ENCODE measurements around the gene DEFB126.
A peak's percentile ranks its signal among the peaks of the same experiment; 100 is the strongest.
"Not testable (repeated sequence)": the region's sequence is repeated elsewhere in the genome, so short reads cannot be mapped to it uniquely, and the experiment has no call there.

Gene DEFB126, protein sequence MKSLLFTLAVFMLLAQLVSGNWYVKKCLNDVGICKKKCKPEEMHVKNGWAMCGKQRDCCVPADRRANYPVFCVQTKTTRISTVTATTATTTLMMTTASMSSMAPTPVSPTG

DNA sequence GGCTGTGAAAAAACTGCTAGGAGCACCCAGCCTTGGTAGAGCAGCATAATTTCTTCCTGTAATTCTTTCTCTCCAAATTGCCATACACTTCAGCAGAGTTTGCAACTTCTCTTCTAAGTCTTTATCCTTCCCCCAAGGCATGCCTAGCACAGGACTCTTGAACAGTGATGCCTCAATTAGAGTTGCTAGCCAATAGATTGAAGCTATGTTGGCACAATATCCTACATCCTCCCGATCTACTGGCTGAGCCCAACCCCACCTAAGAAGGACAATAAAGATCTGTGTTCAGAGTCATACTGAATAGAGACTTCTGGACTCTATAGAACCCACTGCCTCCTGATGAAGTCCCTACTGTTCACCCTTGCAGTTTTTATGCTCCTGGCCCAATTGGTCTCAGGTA lies at the start of gene DEFB126:
Gene DEFB126, plus strand, starts transcription at position 301 of the 400 bp plus-strand sequence. Its CDS starts 39 bp downstream, at position 340.
- DNase-seq, result no peak

DNA sequence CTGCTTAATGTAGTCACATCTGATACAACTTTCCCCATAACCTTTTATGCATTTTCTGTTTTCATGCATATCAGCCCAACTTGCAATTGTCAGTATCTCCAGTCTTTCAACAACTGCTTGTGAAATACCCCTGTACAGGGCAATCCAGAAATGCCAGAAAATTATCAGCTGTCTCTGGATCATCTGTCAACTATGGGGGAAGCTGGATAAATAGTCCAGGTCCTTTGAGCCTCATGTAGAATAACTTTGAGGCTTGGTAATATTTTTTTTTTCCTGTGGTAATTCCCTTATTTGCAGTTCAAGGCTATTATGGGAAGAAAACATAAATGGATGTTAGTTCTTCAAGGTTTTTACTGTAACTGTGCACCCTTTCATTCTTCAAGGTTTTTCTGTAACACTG lies 48.7 kb upstream of the DEFB126 start:
- no peak for DNase-seq

DNA sequence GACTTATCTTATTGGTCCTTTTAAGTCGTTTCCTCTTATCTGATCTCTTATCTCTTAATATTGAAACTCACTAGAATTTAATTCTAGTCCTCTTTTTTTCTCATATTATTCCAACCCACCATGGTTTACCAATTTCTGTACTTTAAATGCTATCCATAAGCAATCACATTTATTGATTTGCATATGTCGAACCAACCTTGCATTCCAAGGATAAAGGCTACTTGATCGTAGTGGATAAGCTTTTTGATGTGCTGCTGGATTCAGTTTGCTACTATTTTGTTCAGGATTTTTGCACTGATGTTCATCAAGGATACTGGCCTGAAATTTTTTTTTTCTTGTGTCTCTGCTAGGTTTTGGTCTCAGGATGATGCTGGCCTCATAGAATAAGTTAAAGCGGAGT lies 47.2 kb upstream of the DEFB126 start:
- DNase-seq, result no peak

DNA sequence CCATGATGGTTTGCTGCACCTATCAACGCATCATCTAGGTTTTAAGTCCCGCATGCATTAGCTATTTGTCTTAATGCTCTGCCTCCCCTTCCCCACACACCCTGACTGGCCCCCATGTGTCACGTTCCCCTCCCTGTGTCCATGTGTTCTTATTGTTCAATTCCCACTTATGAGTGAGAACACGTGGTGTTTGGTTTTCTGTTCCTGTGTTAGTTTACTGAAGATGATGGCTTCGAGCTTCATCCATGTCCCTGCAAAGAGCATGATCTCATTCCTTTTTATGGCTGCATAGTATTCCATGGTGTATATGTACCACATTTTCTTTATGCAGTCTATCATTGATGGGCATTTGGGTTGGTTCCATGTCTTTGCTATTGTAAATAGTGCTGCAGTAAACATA lies 44.7 kb upstream of the DEFB126 start:
- DNase-seq, result not testable (repeated sequence)

DNA sequence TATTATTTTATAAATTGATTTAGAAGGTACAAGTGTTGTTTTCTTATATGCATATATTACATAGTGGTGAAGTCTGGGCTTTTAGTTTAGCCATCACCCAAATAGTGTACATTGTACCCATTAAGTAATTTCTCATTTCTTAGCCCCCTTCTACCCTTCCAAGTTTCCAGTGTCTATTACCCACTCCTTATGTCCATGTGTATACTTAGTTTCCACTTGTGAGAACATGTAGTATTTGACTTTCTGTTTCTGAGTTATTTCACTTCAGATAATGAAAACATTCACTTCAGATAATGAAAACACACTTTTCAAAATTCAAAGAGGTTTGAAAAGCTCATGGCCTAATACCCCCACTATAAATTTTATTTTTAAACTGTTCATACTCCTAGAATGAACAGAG lies 40.4 kb upstream of the DEFB126 start:
- no peak for DNase-seq

DNA sequence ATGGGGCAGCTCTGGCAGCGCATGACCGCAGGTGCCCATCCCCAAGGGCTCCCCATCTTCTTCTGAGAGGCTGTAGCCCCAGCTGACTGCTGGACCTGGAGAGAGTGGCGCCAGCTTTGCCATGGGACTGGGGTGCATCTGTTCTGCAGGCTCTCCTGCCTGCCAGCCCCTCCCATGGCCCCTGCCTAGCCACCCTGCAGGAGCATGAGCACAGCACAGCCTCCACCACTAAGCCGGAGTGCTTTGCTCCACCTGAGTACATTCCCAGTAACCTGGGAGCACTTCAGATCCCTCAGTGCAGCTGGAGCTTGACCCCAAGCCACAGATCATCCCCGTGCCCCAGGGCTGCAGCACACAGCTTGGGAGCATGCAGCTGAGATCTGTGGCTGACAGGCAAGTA lies 38.9 kb upstream of the DEFB126 start:
- no peak for DNase-seq

DNA sequence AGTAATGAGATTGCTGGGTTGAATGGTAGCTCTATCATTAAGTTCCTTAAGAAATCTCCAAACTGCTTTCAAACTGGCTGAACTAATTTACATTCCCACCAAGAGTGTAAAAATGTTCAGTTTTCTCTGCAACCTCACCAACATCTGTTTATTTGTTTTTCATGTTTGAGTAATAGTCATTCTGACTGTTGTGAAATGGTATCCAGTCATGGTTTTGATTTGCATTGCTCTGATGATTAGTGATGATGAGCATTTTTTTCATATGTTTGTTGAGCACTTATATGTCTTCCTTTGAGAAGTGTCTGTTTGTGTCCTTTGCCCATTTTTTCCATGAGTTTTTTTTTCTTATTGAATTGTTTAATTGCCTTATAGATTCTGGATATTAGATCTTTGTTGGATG lies 30.0 kb upstream of the DEFB126 start:
- DNase-seq, result no peak

DNA sequence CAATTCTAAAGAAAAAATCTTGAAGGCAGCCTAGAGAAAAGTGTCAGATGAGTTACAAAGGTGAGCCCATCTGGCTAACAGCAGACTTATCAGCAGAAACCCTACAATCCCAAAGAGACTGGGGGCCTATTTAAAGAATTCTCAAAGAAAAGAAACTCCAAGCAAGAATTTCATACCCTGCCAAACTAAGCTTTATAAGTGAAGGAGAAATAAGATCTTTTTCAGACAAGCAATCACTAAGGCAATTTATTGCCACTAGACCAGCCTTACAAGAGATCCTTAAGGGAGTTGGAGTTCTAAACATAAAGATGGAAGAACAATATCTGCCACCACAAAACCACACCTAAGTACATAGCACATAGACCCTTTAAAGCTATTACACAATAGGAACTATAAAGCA lies 24.9 kb upstream of the DEFB126 start:
- no peak for DNase-seq

DNA sequence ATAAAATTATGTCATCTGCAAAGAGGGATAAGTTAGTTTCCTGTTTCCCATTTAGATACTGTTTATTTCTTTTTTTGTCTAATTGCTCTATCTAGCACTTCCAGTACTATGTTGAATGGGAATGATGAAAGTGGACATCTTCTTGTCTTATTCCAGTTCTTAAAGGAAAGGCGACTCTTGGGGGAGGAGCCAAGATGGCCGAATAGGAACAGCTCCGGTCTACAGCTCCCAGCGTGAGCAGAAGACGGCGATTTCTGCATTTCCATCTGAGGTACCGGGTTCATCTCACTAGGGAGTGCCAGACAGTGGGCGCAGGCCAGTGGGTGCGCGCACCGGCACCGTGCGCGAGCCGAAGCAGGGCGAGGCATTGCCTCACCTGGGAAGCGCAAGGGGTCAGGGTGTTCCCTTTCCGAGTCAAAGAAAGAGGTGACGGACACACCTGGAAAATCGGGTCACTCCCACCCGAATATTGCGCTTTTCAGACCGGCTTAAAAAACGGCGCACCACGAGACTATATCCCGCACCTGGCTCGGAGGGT lies 12.5 kb upstream of the DEFB126 start:
- not testable (repeated sequence) for DNase-seq

DNA sequence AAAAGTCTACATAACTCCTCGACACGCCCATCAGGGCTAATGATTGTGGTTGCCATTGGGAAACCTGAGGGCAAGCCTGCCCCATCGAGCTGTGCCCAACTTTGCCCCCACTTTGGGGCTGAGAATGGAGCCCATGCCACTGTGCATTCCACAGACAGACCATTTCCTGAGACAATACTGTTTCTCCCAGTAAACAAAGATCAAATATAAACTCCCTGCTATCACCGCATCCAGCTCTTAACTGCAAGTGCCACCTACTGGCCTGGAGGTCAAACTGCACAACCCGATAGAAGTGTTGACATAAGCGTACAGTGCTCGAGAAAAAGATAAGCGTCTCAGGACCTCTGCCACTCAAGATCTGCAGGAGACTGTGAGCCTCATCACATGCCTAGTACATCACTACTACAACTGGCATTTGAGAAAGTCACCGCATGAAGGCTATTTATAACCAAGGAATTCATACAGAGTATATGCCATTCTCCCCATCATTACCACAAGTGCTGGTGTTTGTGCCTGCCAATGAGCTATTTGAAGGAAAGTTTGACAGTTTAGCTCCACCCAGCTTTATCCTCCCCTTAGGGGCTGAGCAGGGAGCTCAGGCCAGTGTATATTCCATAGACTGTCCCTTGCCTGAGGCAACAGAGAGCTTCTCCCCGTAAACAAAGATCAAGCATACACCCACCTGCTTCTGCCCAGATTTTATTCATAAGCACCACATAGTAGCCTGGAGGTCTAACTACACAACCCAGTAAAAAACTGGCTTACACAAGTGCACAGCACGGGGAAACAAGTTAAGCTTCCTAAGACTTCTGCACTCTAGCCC lies 4.5 kb upstream of the DEFB126 start:
- no peak for DNase-seq

DNA sequence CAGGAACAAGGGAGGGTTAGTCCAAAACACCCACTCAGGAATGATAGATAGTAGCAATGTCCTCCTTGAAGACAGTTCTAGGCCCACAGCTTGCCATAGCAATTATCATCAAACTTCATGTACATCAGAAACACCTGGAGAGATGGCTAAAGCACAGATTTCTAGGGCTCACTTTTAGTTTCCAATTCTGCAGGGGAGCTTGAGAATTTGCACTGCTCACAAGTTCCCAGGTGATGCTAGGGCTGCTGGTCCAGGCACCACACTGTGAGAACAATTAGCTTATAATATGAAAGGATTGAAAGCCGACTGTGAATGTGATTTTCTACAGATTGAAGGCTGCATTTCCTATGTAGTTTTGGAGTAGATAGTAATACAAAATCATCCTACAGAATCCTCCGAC lies 3.5 kb downstream of the DEFB126 start:
- no peak for DNase-seq

DNA sequence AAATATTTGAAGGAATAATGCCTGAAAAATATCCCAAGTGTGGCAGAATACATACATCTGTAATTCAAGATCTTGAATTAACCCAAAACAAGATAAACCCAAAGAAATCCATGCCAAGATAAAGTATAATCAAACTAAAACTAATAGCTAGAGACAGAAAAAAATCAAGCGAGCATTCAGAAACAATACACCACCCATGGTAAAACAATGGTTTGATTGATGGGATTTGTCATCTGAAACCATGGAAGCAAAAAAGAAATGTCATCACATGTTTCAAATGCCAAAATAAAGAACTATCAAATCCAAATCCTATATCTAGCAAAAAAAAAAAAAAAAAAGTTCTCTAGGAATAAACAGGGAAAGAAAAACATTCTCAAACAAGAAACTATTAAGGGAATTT lies 9.7 kb downstream of the DEFB126 start:
- peak; percentile 78 for DNase-seq

DNA sequence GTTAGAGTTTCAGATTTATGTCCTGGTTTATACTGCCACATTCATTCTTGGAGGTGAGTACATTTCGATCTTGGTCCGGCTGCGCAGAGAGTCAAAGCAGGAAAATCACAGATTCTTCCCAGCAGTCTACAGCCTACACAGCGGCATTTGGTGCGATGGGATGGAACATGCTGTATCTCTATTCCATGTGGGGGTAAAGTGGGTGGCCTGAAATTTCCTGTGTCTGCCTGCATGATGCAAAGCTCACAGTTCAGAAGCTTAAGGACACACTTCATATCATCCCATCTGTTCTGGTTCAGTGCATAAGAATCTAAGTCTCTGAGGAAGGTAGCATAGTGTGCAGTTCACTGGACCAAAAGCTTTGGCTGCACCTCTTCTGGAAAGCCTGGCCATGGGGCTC lies 14.8 kb downstream of the DEFB126 start, which contains the start of gene DEFB127:
Gene DEFB127, plus strand, starts transcription at position 301 of the 400 bp plus-strand sequence. Its CDS starts 91 bp downstream, at position 392.
- DNase-seq, result no peak

DNA sequence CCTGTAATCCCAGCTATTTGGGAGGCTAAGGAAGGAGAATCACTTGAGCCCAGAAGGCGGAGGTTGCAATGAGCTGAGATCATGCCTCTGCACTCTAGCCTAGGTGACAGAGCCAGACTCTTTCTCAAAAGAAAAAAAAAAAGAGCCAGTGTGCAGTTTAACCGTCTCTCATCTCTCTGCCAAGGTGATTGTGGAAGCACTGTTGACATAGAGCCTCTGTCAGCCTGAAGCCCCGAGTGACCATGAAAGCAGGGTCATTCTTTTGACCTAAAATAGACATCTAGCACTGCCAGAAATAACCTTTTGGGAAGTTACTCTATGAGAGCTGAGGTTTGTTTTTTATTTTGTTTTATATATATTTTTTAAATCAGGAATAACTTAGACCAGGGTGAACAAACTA lies 22.2 kb downstream of the DEFB126 start:
- DNase-seq, result no peak

DNA sequence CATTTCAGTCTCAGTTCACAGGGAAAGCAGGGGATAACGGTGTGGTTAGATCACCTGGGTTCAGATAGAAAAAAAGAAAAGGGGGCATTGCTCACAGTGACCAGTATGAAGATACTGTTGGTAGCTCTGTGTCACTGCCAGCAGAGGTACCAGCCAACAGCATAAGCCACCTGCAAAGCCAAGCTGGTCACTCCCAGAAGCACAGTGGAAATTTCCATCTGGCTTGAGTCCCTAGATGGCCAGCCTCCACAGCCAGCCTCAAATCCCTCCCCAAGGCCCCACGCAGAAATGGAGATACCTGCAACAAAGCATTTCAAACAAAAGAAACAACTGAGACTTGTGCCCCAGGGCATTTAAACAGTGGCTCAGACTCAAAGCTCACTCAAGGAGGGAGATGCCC lies 26.5 kb downstream of the DEFB126 start:
- no peak for DNase-seq

DNA sequence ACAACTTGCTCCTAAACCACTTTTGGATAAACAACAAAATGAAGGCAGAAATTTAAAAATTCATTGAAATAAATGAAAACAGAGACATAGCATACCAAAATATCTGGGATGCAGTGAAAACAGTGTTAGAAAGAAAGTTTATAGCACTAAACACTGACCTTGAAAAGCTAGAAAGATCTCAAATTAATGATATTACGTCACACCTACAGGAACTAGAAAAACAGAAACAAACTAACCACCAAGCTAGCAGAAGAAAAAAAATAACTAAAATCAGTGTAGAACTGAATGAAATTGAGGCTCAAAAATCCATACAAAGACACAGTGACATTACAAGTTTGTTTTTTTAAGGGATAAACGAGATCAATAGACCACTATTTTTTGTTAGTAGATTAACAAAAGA lies 41.9 kb downstream of the DEFB126 start:
- no peak for DNase-seq

DNA sequence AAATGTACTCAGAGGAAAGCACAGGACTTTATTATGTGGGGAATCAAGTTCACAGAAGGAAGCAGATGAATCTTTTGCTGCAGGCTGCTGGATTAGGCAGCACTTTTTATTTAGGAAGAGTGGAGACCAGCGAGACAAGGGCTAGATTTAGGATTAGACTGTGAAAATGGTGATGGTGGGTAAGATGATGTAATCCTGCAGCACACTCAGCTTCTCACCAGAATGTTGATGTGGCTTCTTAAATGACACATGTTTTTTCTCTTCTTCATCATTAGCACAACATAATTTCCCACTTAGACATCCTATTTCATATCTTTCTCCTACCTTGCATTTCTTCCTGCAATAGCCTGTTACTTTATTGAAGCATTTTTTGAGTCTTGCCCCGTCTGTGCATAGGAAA lies 45.3 kb downstream of the DEFB126 start:
- DNase-seq, result no peak

DNA sequence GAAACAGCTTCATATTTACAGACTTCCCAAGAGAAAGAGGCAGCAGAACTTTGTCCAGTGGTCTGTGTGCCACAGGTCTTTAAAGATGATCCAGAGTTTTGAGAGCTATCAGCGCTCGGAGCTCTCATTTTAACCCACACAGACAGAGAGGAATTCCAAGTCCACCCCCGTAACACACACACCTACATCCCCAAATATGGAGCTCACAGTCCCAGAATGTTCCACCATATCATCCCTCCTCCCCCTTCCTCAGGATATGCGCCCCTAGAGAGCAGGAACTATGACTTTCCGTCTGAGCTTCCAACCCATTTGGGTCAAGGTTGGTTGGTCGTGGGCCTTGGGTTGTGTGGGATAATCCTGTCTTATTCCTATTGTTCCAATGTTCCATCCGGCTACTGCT lies 47.2 kb downstream of the DEFB126 start, which contains the start of gene DEFB128:
Gene DEFB128, minus strand, starts transcription at position 101 of the 400 bp plus-strand sequence. Its CDS starts 88 bp downstream, at position 13.
- DNase-seq, result no peak
